H1 (cell line): Measurements from ENCODE around the gene MRM3. TPM values are rescaled to one million over a fixed set of nuclear protein-coding genes. Genes with fewer than 3 reads are reported as not detected.

Experiments
- ATF2 ChIP-seq: IDR thresholded peaks from 2 replicates; pipeline ENCODE4 v1.6.1; 2012; ENCODE audit warnings: low read length, inconsistent platforms
- polyA plus RNA-seq, 7 experiments: library from polyadenylated mRNA; depleted of rRNA in 3 of 7; stranded (reverse) in 5 of 7; unstranded in 2 of 7; fragments of >200 nt in 5 of 7; fragments of 200-250 nt in 2 of 7; gene quantifications; 1 replicate in 5 of 7; 2 replicates in 1 of 7; 4 replicates in 1 of 7; pipeline versions ENCODE4 v1.2.1 to v1.2.3, GENCODE V29; 2011 to 2013; ENCODE audit warnings: missing spikeins in 2 of 7, mixed read lengths in 2 of 7
- total RNA-seq: library from RNA; stranded (reverse); fragmentation: NEBNext Ultra II Directional; extraction: Animal tissue kit (Norgen Biotek cat#: 25700); gene quantifications from 2 replicates; pipeline ENCODE4 v1.2.1, GENCODE V29; 2021

Gene MRM3
- total and polyA plus RNA-seq, 2 of the 8 experiments (the other 6 are each of a cell fraction or from before 2014, with no cell fraction given): 10.1 to 20.8 TPM

- TF ChIP-seq ATF2: no peak
These were observed 30.0 kb upstream of the MRM3 start, which contains the start of gene GEMIN4 (continued) for GRCh38 chr17:752002-752619.
